ENCODE data around the gene PROKR2.

- TF ChIP-seq CTCF (conservative IDR thresholded peaks at IDR 0.05) (no peak), EZH2 (IDR thresholded peaks at IDR 0.05; ENCODE audit: low read depth) (no peak)
These were observed 2.8 kb downstream of the PROKR2 start for GRCh38 chr20:5313916-5314315.

Data from PC-9 (cell line).